Activated naive CD8-positive, alpha-beta T cell treated with anti-CD3 and anti-CD28 coated beads, Interleukin-2, amount 50 U/mL, for 16 hours (primary cell): ENCODE results near the gene TMEM88.

ENCODE experiments used
- DNase-seq: peaks from one replicate; pipeline ENCODE4 v3.0.0-alpha.2; 2020; ENCODE audit warnings: low read depth, low spot score

TMEM88 gene

DNA sequence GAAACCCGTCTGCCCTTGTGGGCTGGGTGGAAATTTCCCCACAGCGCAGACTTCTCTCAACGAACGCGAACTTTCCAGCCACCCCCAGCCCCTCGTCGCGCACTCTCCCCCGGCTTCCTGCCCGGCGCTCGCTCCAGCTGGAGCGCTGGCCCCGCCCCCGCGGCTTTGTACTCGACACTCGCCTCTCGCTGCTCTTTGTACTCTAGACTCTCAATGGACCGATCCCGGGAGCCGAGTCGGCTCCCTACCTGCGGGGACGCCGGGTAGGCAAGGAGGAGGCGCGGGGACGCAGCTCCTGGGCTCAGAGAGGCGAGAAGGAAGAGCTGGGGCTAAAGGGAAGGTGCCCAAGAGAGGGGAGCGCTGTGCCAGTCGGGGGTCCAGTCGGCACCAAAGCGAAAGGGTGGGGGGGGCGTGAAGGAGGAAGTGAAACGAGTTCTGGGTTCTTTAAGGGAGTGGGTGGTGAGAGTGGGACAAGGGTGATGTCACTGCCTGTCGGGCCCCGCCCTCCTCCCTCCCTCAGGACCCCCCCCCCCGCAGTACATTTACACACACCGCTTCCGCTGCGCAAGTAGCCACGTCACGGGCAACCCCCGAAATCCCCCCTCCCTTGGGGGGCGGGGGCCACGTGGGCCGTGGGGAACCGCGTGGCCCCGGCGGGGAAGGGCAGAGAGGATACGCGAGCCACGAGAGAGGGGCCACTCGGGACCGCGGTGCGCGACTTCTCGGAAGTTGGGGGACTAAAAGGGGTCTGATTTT lies 11.2 kb upstream of the TMEM88 start:
- peak; percentile 79 for DNase-seq

DNA sequence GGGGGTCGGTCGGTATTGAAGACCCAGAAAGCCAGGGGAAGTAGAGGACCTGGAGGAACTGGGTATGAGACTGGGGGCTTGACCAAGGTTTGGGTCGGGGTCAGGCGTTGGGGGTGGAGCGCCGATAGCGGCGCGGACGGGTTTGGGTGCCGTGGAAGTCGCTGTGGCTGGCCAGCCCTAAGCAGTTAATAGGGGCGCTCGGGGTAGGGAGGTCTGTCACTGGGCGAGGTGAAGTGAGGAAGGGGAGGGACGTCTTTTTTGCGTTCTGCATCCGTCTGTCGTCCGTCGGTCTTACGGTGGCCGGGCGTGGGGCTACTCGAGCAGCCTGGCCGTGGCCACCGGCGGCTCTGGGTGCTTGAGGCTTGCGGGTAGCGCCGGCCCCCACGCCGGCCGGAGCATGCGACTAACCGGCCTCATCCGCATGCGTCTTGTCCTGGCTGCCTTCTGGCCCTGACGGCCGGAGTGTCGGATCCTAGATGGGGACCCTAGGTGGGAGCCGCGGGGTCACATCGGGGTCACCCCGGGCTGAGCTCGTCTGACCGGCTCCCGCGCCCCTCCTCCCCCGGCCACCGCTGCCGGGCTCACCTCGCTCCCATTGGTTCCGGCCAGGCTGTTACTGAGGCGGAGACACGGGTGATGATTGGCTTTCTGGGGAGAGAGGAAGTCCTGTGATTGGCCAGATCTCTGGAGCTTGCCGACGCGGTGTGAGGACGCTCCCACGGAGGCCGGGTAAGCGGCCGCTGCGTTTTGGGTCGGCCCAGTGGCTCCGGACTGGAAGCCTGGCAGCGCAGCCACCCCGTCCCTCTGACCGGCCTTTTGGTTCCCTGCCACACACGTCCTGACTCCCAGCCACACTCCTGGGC lies 10.3 kb upstream of the TMEM88 start:
- peak; percentile 70 for DNase-seq

DNA sequence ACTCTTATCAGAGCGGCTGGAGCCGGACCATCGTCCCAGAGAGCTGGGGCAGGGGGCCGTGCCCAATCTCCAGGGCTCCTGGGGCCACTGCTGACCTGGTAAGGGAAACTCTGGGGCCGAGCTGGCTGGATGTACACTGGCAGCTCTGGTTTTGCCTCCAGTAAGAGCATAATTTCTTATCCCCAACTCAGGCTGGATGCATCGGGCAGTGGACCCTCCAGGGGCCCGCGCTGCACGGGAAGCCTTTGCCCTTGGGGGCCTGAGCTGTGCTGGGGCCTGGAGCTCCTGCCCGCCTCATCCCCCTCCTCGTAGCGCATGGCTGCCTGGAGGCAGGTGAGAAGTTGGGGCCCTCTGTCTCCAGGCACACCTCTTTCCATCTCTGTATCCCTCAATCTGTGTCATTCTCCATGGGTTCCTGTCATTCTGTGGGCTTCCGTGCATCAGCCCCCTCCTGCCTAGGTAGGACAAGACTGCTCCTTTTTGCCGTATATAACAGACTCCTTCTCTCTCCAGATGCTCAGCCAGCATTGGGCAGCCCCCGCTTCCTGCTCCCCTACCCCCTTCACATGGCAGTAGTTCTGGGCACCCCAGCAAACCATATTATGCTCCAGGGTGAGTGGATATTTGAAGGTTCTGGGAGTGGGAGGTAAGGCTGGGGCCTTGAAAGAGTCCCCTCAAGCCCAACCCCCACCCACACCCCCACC lies 9.4 kb upstream of the TMEM88 start:
- DNase-seq: no peak

DNA sequence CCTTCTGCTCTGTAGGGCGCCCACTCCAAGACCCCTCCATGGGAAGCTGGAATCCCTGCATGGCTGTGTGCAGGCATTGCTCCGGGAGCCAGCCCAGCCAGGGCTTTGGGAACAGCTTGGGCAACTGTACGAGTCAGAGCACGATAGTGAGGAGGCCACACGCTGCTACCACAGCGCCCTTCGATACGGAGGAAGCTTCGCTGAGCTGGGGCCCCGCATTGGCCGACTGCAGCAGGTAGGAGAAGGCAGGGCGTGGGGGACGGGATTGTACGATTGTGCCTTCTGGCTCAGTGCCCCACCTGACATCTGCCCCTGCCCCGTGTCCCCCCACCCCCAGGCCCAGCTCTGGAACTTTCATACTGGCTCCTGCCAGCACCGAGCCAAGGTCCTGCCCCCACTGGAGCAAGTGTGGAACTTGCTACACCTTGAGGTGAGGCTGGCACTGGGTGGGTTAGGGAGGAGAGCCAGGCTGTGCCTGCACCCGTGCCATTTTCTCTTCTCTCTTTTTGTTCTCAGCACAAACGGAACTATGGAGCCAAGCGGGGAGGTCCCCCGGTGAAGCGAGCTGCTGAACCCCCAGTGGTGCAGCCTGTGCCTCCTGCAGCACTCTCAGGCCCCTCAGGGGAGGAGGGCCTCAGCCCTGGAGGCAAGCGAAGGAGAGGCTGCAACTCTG lies 8.7 kb upstream of the TMEM88 start:
- DNase-seq: no peak

- no peak for DNase-seq
Measured at GRCh38 chr17:7846765-7847661, 7.9 kb upstream of the TMEM88 start.

DNA sequence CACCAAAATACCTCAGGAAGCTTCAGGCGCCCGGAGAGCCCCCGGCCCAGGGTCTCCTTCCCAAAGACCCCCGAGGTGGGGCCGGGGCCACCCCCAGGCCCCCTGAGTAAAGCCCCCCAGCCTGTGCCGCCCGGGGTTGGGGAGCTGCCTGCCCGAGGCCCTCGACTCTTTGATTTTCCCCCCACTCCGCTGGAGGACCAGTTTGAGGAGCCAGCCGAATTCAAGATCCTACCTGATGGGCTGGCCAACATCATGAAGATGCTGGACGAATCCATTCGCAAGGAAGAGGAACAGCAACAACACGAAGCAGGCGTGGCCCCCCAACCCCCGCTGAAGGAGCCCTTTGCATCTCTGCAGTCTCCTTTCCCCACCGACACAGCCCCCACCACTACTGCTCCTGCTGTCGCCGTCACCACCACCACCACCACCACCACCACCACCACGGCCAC lies 6.7 kb upstream of the TMEM88 start:
- no peak for DNase-seq

GRCh38 chr17:7848739-7849129 lies 6.1 kb upstream of the TMEM88 start:
- no peak for DNase-seq

- DNase-seq: no peak
Measured at GRCh38 chr17:7849130-7849750, 5.6 kb upstream of the TMEM88 start.

DNA sequence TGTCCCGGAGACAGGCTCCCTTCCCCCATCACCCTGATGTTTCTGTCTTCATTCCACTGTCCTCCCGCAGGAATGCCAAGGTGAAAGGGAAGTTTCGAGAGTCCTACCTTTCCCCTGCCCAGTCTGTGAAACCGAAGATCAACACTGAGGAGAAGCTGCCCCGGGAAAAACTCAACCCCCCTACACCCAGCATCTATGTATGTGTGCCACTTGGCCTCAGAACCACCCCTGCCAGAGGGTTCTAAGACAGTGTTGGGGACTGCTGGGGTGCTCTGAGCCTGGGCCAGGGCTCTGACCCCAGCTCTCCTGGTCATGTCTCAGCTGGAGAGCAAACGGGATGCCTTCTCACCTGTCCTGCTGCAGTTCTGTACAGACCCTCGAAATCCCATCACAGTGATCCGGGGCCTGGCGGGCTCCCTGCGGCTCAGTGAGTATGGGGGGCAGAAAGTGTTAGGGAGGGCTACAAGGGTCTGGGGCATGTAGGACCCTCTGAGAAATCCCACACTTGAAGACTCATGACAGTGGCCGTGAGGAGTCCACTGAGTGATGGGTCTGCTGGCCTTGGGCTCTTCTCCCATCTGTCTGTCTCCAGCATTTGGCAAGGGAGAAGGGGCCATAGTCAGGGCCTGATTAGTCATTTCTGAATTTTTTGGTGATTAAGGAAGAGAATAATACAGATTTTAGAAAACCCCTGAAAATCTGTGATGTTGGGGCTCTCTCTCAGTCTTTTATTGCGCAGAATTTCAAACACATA lies 4.9 kb upstream of the TMEM88 start:
- DNase-seq: no peak

GRCh38 chr17:7850701-7851437 lies 4.0 kb upstream of the TMEM88 start:
- no peak for DNase-seq

DNA sequence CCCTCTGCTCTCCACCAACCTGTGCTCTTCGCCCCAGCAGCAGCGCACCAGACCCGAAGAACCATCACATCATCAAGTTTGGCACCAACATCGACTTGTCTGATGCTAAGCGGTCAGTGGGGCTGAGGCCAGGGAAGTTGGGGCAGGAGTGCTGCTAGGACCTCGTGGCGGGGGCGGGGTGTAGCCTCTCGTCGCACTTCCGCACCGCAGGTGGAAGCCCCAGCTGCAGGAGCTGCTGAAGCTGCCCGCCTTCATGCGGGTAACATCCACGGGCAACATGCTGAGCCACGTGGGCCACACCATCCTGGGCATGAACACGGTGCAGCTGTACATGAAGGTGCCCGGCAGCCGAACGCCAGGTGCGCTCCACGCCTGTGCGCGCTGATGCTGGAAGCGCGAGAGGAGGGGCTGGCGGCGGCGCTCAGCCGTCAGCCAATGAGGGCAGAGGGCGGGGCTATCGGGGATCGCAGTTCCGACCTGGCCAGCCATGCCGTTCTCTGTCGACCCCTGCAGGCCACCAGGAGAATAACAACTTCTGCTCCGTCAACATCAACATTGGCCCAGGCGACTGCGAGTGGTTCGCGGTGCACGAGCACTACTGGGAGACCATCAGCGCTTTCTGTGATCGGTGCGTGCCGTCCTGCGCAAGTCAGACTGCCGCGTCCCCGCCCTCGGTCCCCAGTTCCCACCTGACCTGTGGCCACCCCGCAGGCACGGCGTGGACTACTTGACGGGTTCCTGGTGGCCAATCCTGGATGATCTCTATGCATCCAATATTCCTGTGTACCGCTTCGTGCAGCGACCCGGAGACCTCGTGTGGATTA lies 3.2 kb upstream of the TMEM88 start:
- peak; percentile 85 for DNase-seq

DNA sequence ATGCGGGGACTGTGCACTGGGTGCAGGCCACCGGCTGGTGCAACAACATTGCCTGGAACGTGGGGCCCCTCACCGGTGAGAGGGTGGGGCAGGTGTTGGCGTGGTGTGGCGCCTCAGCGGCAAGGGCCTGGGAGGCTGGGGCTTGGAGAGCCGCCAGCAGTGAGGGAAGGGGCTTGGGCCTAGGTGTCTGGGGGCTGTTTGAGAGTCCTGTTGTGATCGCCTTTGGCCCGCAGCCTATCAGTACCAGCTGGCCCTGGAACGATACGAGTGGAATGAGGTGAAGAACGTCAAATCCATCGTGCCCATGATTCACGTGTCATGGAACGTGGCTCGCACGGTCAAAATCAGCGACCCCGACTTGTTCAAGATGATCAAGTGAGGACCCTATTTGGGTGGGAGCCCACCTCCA lies 2.6 kb upstream of the TMEM88 start:
- DNase-seq: no peak

DNA sequence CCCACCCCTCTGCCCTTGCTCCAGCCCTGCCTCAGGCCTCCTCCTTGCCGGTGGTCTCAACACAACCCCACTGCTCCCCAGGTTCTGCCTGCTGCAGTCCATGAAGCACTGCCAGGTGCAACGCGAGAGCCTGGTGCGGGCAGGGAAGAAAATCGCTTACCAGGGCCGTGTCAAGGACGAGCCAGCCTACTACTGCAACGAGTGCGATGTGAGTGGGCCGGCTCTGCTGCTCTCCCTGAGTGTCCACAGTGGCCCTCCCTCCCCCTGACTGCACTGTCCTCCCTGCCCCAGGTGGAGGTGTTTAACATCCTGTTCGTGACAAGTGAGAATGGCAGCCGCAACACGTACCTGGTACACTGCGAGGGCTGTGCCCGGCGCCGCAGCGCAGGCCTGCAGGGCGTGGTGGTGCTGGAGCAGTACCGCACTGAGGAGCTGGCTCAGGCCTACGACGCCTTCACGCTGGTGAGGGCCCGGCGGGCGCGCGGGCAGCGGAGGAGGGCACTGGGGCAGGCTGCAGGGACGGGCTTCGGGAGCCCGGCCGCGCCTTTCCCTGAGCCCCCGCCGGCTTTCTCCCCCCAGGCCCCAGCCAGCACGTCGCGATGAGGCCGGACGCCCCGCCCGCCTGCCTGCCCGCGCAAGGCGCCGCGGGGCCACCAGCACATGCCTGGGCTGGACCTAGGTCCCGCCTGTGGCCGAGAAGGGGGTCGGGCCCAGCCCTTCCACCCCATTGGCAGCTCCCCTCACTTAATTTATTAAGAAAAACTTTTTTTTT lies 1.8 kb upstream of the TMEM88 start:
- no peak for DNase-seq

- no peak for DNase-seq
Measured at GRCh38 chr17:7853691-7854038, 1.2 kb upstream of the TMEM88 start.

- no peak for DNase-seq
Measured at GRCh38 chr17:7854078-7854777, 638 bp upstream of the TMEM88 start.

- no peak for DNase-seq
Measured at GRCh38 chr17:7855660-7856010, 769 bp downstream of the TMEM88 start.
